ENCODE measurements around the gene WDR90. TPM values are rescaled to one million over a fixed set of nuclear protein-coding genes. Genes with fewer than 3 reads are reported as not detected.

The WDR90 gene
- total RNA-seq, 1 donor from 2014 or later: 21.2 TPM

GRCh38 chr16:678209-678857 lies 29.2 kb downstream of the WDR90 start:
- Histone ChIP-seq H3K9ac (ENCODE audit: low read length) (no peak overlapping the region), H4K20me1 (ENCODE audit: insufficient read depth, low read length) (peaks cover 52% of the 10 kb centered on the region), H3K4me2 (ENCODE audit: low read length) (no peak overlapping the region), H3K79me2 (ENCODE audit: insufficient read depth, low read length) (peaks cover 31% of the 10 kb centered on the region), H3K9me3 (ENCODE audit: insufficient read depth, low read depth, low read length) (no peaks in the 10 kb centered on the region), H3K27ac (ENCODE audit: low read depth, low read length) (no peak overlapping the region), H3K36me3 (ENCODE audit: insufficient read depth, low read length) (peaks cover 3% of the 10 kb centered on the region), H3K4me1 (ENCODE audit: insufficient read depth, low read length) (peaks cover 33% of the 10 kb centered on the region), H2AFZ (ENCODE audit: low read depth, low read length) (no peak overlapping the region), H3K27me3 (ENCODE audit: insufficient read depth, low read length) (no peaks in the 10 kb centered on the region), H3K4me3 (ENCODE audit: insufficient read depth, low read depth, low read length) (no peak overlapping the region)
- Mint-ChIP-seq H3K27ac (ENCODE audit: unreplicated experiment) (no peak overlapping the region), H3K4me1 (ENCODE audit: low read depth, unreplicated experiment) (peaks cover 12% of the 10 kb centered on the region), H3K27me3 (ENCODE audit: low read depth, unreplicated experiment) (no peaks in the 10 kb centered on the region), H3K36me3 (ENCODE audit: low read depth, unreplicated experiment) (peaks cover 9% of the 10 kb centered on the region), H3K9me3 (ENCODE audit: unreplicated experiment) (no peaks in the 10 kb centered on the region), H3K4me3 (ENCODE audit: unreplicated experiment) (no peak overlapping the region)
- FAIRE-seq (no peak), DNase-seq (ENCODE audit: low read depth) (no peak)
- TF ChIP-seq CTCF (IDR thresholded peaks at IDR 0.05; ENCODE audit: insufficient read depth, low read depth, low read length) (no peak), EZH2 (IDR thresholded peaks at IDR 0.05; ENCODE audit: insufficient read depth, low read length) (no peak)

GRCh38 chr16:678858-679813 lies 30.0 kb downstream of the WDR90 start:
- peaks cover 12% of the 10 kb centered on the region for H3K4me1 Mint-ChIP-seq (ENCODE audit: low read depth, unreplicated experiment)
- no peaks in the 10 kb centered on the region for H3K9me3 Mint-ChIP-seq (ENCODE audit: unreplicated experiment)
- Histone ChIP-seq H3K4me1 (ENCODE audit: insufficient read depth, low read length) (peaks cover 37% of the 10 kb centered on the region), H4K20me1 (ENCODE audit: insufficient read depth, low read length) (peaks cover 47% of the 10 kb centered on the region), H3K4me2 (ENCODE audit: low read length) (peak overlapping the region; percentile 88), H3K36me3 (ENCODE audit: insufficient read depth, low read length) (peaks cover 3% of the 10 kb centered on the region), H2AFZ (ENCODE audit: low read depth, low read length) (peak overlapping the region; percentile 83), H3K4me3 (ENCODE audit: insufficient read depth, low read depth, low read length) (peak overlapping the region; percentile 50), H3K79me2 (ENCODE audit: insufficient read depth, low read length) (peaks cover 37% of the 10 kb centered on the region), H3K27ac (ENCODE audit: low read depth, low read length) (no peak overlapping the region), H3K27me3 (ENCODE audit: insufficient read depth, low read length) (no peaks in the 10 kb centered on the region), H3K9ac (ENCODE audit: low read length) (peak overlapping the region; percentile 48), H3K9me3 (ENCODE audit: insufficient read depth, low read depth, low read length) (no peaks in the 10 kb centered on the region)
- no peak for FAIRE-seq
- H3K27me3 Mint-ChIP-seq (ENCODE audit: low read depth, unreplicated experiment): no peaks in the 10 kb centered on the region
- TF ChIP-seq EZH2 (IDR thresholded peaks at IDR 0.05; ENCODE audit: insufficient read depth, low read length): no peak
- no peak for TF ChIP-seq CTCF (IDR thresholded peaks at IDR 0.05; ENCODE audit: insufficient read depth, low read depth, low read length)
- H3K4me3 Mint-ChIP-seq (ENCODE audit: unreplicated experiment): peak overlapping the region; percentile 80
- H3K36me3 Mint-ChIP-seq (ENCODE audit: low read depth, unreplicated experiment): peaks cover 9% of the 10 kb centered on the region
- no peak overlapping the region for H3K27ac Mint-ChIP-seq (ENCODE audit: unreplicated experiment)
- DNase-seq (ENCODE audit: low read depth): peak; percentile 21
